Activated naive CD8-positive, alpha-beta T cell treated with anti-CD3 and anti-CD28 coated beads, Interleukin-2, amount 10 ng/mL, durations not matched to agents 7 days and 5 days (primary cell): ENCODE results near the gene SMC6. TPM values are rescaled to one million over a fixed set of nuclear protein-coding genes. Genes with fewer than 3 reads are reported as not detected.
A peak's percentile ranks its signal among the peaks of the same experiment; 100 is the strongest.

Experiments used
- ATAC-seq: fragments of 150-1000 bp; cut with Tn5 transposase; one replicate; pipeline ENCODE4 v1.10.0; 2021; ENCODE audit warnings: low read depth, moderate library complexity
- POLR2A ChIA-PET: fragments of 350-600 bp; sonication (Branson Sonifier 250); formaldehyde crosslinking; loops from one replicate; lab custom pipeline; 2021; ENCODE audit warnings: antibody characterized with exemption; lab: Charles Lee
- DNase-seq: peaks from one replicate; pipeline ENCODE4 v3.0.0; 2021
- H3K27ac Mint-ChIP-seq: one replicate; pipeline ENCODE4 v1.8.0; 2022; ENCODE audit warnings: mild to moderate bottlenecking, mixed read lengths
- H3K27me3 Mint-ChIP-seq: one replicate; pipeline ENCODE4 v1.8.0; 2022; ENCODE audit warnings: mild to moderate bottlenecking, moderate library complexity, mixed read lengths
- H3K36me3 Mint-ChIP-seq: one replicate; pipeline ENCODE4 v1.8.0; 2021; ENCODE audit warnings: mild to moderate bottlenecking, mixed read lengths
- H3K4me1 Mint-ChIP-seq: one replicate; pipeline ENCODE4 v1.8.0; 2021; ENCODE audit warnings: mixed read lengths
- H3K4me3 Mint-ChIP-seq: one replicate; pipeline ENCODE4 v1.8.0; 2022; ENCODE audit warnings: mild to moderate bottlenecking, moderate library complexity, mixed read lengths
- H3K9me3 Mint-ChIP-seq: one replicate; pipeline ENCODE4 v1.8.0; 2021; ENCODE audit warnings: mixed read lengths
- total RNA-seq, 2 experiments: library from RNA; stranded (reverse); gene quantifications; one replicate each; pipeline ENCODE4 v1.2.3, GENCODE V29; 2021

The SMC6 gene
- total RNA-seq, 2 experiments from 2014 or later = 25.1 to 27.9 TPM

- ATAC-seq = no peak
- Mint-ChIP-seq H3K4me3 (peak overlapping the region; percentile 7), H3K4me1 (peaks cover 33% of the 10 kb centered on the region), H3K36me3 (peaks cover 12% of the 10 kb centered on the region), H3K9me3 (no peaks in the 10 kb centered on the region), H3K27me3 (no peaks in the 10 kb centered on the region), H3K27ac (no peak overlapping the region)
- POLR2A ChIA-PET = interaction anchor here (1.0 kb wide), 1 partner anchor 14 kb away, joined by 3 read pairs; no protein-coding TSS in a partner anchor
- DNase-seq = no peak
Observed at GRCh38 chr2:17756668-17757067, 3.1 kb upstream of the SMC6 start.

GRCh38 chr2:17754773-17755425 is 1.3 kb upstream of the SMC6 start:
- POLR2A ChIA-PET = interaction anchor here (1.0 kb wide), 2 partner anchors 17 to 39 kb away, joined by 3 to 4 read pairs; no protein-coding TSS in a partner anchor
- DNase-seq (no peak), ATAC-seq (no peak)
- Mint-ChIP-seq H3K36me3 (peaks cover 6% of the 10 kb centered on the region), H3K9me3 (no peaks in the 10 kb centered on the region), H3K4me1 (peaks cover 39% of the 10 kb centered on the region), H3K4me3 (peak overlapping the region; percentile 82), H3K27me3 (no peaks in the 10 kb centered on the region), H3K27ac (peak overlapping the region; percentile 94)

GRCh38 chr2:17752892-17753802 is 463 bp downstream of the SMC6 start:
- H3K4me1 Mint-ChIP-seq = peaks cover 34% of the 10 kb centered on the region
- H3K4me3 Mint-ChIP-seq = peak overlapping the region; percentile 82
- no peaks in the 10 kb centered on the region for H3K9me3 Mint-ChIP-seq
- no peaks in the 10 kb centered on the region for H3K27me3 Mint-ChIP-seq
- H3K27ac Mint-ChIP-seq = peak overlapping the region; percentile 94
- H3K36me3 Mint-ChIP-seq = peaks cover 6% of the 10 kb centered on the region
- POLR2A ChIA-PET = interaction anchor here (1.0 kb wide), 1 partner anchor 19 kb away, joined by 3 read pairs; no protein-coding TSS in a partner anchor
- ATAC-seq = peak; percentile 47
- DNase-seq = no peak

GRCh38 chr2:17752246-17752645 is 1.4 kb downstream of the SMC6 start:
- H3K9me3 Mint-ChIP-seq = no peaks in the 10 kb centered on the region
- POLR2A ChIA-PET = no interaction called here
- H3K27ac Mint-ChIP-seq = no peak overlapping the region
- H3K4me1 Mint-ChIP-seq = peaks cover 29% of the 10 kb centered on the region
- H3K4me3 Mint-ChIP-seq = peak overlapping the region; percentile 82
- H3K36me3 Mint-ChIP-seq = peaks cover 6% of the 10 kb centered on the region
- ATAC-seq = no peak
- no peak for DNase-seq
- H3K27me3 Mint-ChIP-seq = no peaks in the 10 kb centered on the region

- Mint-ChIP-seq H3K36me3 (peaks cover 5% of the 10 kb centered on the region), H3K4me3 (peak overlapping the region; percentile 62), H3K4me1 (peaks cover 23% of the 10 kb centered on the region), H3K27ac (peak overlapping the region; percentile 59), H3K27me3 (no peaks in the 10 kb centered on the region), H3K9me3 (no peaks in the 10 kb centered on the region)
- ATAC-seq (no peak), DNase-seq (no peak)
- POLR2A ChIA-PET = no interaction called here
Observed at GRCh38 chr2:17749753-17750438, 3.7 kb downstream of the SMC6 start.

- ATAC-seq (no peak), DNase-seq (no peak)
- no peaks in the 10 kb centered on the region for H3K27me3 Mint-ChIP-seq
- H3K4me3 Mint-ChIP-seq = no peak overlapping the region
- peaks cover 11% of the 10 kb centered on the region for H3K36me3 Mint-ChIP-seq
- no peaks in the 10 kb centered on the region for H3K9me3 Mint-ChIP-seq
- no peak overlapping the region for H3K27ac Mint-ChIP-seq
- POLR2A ChIA-PET = no interaction called here
- H3K4me1 Mint-ChIP-seq = peaks cover 22% of the 10 kb centered on the region
Observed at GRCh38 chr2:17748745-17749144, 4.9 kb downstream of the SMC6 start.

- Mint-ChIP-seq H3K4me3 (no peak overlapping the region), H3K9me3 (no peaks in the 10 kb centered on the region), H3K27ac (no peak overlapping the region), H3K27me3 (no peaks in the 10 kb centered on the region), H3K4me1 (peaks cover 22% of the 10 kb centered on the region), H3K36me3 (peaks cover 11% of the 10 kb centered on the region)
- ATAC-seq (no peak), DNase-seq (no peak)
- POLR2A ChIA-PET = no interaction called here
Observed at GRCh38 chr2:17747684-17748452, 5.7 kb downstream of the SMC6 start.

GRCh38 chr2:17740203-17740602 is 13.4 kb downstream of the SMC6 start:
- no peak overlapping the region for H3K4me3 Mint-ChIP-seq
- POLR2A ChIA-PET = interaction anchor here (1.1 kb wide), 2 partner anchors 11 to 14 kb away, joined by 3 read pairs; partner anchors contain the start of gene GEN1
- H3K4me1 Mint-ChIP-seq = peaks cover 2% of the 10 kb centered on the region
- no peak overlapping the region for H3K27ac Mint-ChIP-seq
- H3K36me3 Mint-ChIP-seq = peaks cover 30% of the 10 kb centered on the region
- H3K9me3 Mint-ChIP-seq = no peaks in the 10 kb centered on the region
- no peaks in the 10 kb centered on the region for H3K27me3 Mint-ChIP-seq
- no peak for ATAC-seq
- DNase-seq = no peak

- POLR2A ChIA-PET = no interaction called here
- Mint-ChIP-seq H3K4me1 (peaks cover 2% of the 10 kb centered on the region), H3K4me3 (no peak overlapping the region), H3K36me3 (peaks cover 30% of the 10 kb centered on the region), H3K27ac (no peak overlapping the region), H3K9me3 (no peaks in the 10 kb centered on the region), H3K27me3 (no peaks in the 10 kb centered on the region)
- no peak for DNase-seq
- no peak for ATAC-seq
Observed at GRCh38 chr2:17736989-17737388, 16.6 kb downstream of the SMC6 start.

GRCh38 chr2:17735864-17736263 is 17.7 kb downstream of the SMC6 start:
- DNase-seq (no peak), ATAC-seq (no peak)
- Mint-ChIP-seq H3K4me1 (peaks cover 2% of the 10 kb centered on the region), H3K27me3 (no peaks in the 10 kb centered on the region), H3K36me3 (peaks cover 34% of the 10 kb centered on the region), H3K4me3 (no peak overlapping the region), H3K27ac (no peak overlapping the region), H3K9me3 (no peaks in the 10 kb centered on the region)
- POLR2A ChIA-PET = no interaction called here

- peak overlapping the region; percentile 56 for H3K27ac Mint-ChIP-seq
- H3K27me3 Mint-ChIP-seq = no peaks in the 10 kb centered on the region
- H3K4me1 Mint-ChIP-seq = no peaks in the 10 kb centered on the region
Observed at GRCh38 chr2:17733599-17733998, 20.0 kb downstream of the SMC6 start.

GRCh38 chr2:17729880-17730279 is 23.7 kb downstream of the SMC6 start:
- no peaks in the 10 kb centered on the region for H3K27me3 Mint-ChIP-seq
- no peak overlapping the region for H3K4me3 Mint-ChIP-seq
- ATAC-seq (no peak), DNase-seq (no peak)
- peaks cover 21% of the 10 kb centered on the region for H3K36me3 Mint-ChIP-seq
- no peaks in the 10 kb centered on the region for H3K4me1 Mint-ChIP-seq
- POLR2A ChIA-PET = no interaction called here
- no peak overlapping the region for H3K27ac Mint-ChIP-seq
- H3K9me3 Mint-ChIP-seq = no peaks in the 10 kb centered on the region

More at GRCh38 chr2:17733599-17733998, 20.0 kb downstream of the SMC6 start:
- Mint-ChIP-seq H3K4me3 (no peak overlapping the region), H3K36me3 (peaks cover 25% of the 10 kb centered on the region), H3K9me3 (no peaks in the 10 kb centered on the region)
- POLR2A ChIA-PET = interaction anchor here (0.8 kb wide), 1 partner anchor 20 kb away, joined by 3 read pairs; the partner anchor contains the start of gene GEN1
- ATAC-seq = no peak
- no peak for DNase-seq
